Measurements from ENCODE around the gene PLXNA4.

Gene PLXNA4

DNA sequence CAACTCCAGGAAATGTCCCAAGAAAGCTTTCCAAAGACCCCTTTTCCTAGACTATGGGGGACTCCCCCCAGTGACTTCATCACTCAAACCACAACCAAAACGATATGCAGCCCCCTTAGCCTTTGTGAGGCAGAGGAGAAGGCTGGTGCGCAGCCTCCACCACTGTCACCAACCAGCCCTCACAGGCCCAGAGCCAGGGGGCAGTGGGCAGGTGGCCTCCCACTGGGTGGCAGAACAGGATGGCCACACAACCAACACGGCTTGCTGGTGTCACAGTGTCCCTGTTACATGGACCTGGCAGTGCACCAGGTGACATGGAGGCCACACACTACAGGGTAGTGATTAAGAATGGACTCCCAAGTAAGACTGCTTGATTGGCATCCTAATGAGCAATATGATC, 172.0 kb downstream of the PLXNA4 start:
- in situ Hi-C loops (cut with HindIII; ENCODE audit: low pct_ligation_motif_present, low sequenced_read_pairs): no loop called here
- no peaks in the 10 kb centered on the region for H3K36me3 ChIP-seq (replicated peaks)
- no peak overlapping the region for H3K4me3 ChIP-seq (ENCODE audit: low read depth, low read length)
- TF ChIP-seq, protein P1, sequence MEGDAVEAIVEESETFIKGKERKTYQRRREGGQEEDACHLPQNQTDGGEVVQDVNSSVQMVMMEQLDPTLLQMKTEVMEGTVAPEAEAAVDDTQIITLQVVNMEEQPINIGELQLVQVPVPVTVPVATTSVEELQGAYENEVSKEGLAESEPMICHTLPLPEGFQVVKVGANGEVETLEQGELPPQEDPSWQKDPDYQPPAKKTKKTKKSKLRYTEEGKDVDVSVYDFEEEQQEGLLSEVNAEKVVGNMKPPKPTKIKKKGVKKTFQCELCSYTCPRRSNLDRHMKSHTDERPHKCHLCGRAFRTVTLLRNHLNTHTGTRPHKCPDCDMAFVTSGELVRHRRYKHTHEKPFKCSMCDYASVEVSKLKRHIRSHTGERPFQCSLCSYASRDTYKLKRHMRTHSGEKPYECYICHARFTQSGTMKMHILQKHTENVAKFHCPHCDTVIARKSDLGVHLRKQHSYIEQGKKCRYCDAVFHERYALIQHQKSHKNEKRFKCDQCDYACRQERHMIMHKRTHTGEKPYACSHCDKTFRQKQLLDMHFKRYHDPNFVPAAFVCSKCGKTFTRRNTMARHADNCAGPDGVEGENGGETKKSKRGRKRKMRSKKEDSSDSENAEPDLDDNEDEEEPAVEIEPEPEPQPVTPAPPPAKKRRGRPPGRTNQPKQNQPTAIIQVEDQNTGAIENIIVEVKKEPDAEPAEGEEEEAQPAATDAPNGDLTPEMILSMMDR (IDR thresholded peaks at IDR 0.05; ENCODE audit: low read depth, low read length, missing control alignments): no peak
- no peak for DNase-seq
- no peak overlapping the region for H3K27ac ChIP-seq
- no peaks in the 10 kb centered on the region for H3K27me3 ChIP-seq (replicated peaks)

DNA sequence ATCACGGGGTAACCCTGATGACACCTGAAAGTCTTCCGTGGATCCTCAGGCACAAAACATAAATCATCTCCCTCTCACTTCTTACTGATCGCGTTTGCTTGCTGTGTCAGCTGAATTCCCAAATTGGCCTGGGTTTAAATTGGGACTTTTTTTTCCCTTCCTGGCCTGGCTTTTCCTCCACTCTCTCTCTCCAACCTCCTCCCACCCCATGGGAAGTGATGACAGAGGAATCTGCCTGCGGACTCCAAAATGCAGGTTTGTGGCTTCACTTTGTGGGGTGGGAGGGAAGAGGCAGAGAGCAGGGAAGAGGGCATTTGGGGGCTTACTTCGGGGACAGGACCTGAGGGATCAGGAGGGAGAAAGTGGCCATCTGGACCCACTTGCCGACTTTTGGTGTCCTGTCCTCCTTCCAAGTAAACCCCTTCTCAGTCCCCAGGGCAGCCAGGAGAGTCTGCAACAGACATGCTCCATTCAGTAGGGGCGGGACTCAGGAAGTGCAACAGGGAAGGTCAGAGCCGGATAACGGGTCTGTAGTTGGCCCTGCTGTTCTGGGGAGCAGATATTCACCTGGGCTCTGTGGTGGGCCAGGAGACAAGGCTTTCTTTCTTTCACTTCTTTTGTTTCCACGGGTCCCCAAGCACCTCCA, 172.7 kb downstream of the PLXNA4 start:
- no peaks in the 10 kb centered on the region for H3K27me3 ChIP-seq (replicated peaks)
- H3K27ac ChIP-seq: no peak overlapping the region
- TF ChIP-seq, protein P1 (IDR thresholded peaks at IDR 0.05; ENCODE audit: low read depth, low read length, missing control alignments): no peak
- no peaks in the 10 kb centered on the region for H3K36me3 ChIP-seq (replicated peaks)
- in situ Hi-C loops (cut with HindIII; ENCODE audit: low pct_ligation_motif_present, low sequenced_read_pairs): no loop called here
- H3K4me3 ChIP-seq (ENCODE audit: low read depth, low read length): no peak overlapping the region
- no peak for DNase-seq

DNA sequence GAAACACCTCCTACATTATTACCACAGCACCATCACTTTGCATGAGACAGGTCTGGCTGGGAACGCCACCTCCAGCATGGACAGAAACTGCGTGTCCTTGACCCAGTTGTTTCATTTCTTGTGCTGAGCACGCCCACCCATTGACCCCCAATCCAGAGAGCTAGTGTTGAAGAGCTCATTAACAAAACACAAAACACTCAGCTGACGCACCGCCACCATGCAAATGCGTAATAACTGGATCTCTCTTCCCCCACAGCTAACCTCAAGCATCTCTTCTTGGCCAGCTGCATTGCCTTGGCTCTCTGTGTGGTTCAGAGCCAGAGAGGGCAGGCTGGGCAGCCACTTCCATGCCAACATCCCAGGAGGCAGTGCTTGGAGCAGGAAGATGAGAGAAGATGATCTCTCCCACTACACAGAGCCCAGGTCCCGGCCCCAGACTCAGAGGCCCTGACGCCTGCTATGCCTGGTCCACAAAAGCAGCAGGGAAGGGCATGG, 173.5 kb downstream of the PLXNA4 start:
- Histone ChIP-seq H3K27ac (no peak overlapping the region), H3K4me3 (ENCODE audit: low read depth, low read length) (no peak overlapping the region), H3K27me3 (replicated peaks) (no peaks in the 10 kb centered on the region), H3K36me3 (replicated peaks) (no peaks in the 10 kb centered on the region)
- DNase-seq: no peak
- in situ Hi-C loops (cut with HindIII; ENCODE audit: low pct_ligation_motif_present, low sequenced_read_pairs): no loop called here
- TF ChIP-seq, protein P1 (IDR thresholded peaks at IDR 0.05; ENCODE audit: low read depth, low read length, missing control alignments): no peak

DNA sequence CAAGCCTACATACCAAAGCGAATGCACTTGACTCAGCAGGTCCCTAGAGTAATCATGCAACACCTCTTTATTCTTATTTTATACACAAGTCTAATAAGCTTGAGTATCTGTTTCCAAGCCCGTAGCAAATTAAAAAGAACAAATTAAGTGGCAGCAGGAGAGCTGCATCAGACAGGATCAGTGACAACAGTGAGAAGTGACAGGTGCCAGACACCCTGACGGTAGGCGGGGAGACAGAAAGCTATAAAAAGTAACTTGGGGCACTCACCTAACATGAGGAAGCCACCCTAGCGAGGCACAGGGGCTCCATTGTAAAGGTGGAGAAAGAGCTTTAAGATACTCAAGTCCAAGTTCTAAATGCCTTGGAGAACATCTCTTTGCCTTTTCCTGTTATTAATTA, 174.2 kb downstream of the PLXNA4 start:
- H3K27ac ChIP-seq: no peak overlapping the region
- H3K36me3 ChIP-seq (replicated peaks): no peaks in the 10 kb centered on the region
- H3K27me3 ChIP-seq (replicated peaks): no peaks in the 10 kb centered on the region
- TF ChIP-seq, protein P1 (IDR thresholded peaks at IDR 0.05; ENCODE audit: low read depth, low read length, missing control alignments): no peak
- no peak overlapping the region for H3K4me3 ChIP-seq (ENCODE audit: low read depth, low read length)
- no peak for DNase-seq
- in situ Hi-C loops (cut with HindIII; ENCODE audit: low pct_ligation_motif_present, low sequenced_read_pairs): no loop called here

DNA sequence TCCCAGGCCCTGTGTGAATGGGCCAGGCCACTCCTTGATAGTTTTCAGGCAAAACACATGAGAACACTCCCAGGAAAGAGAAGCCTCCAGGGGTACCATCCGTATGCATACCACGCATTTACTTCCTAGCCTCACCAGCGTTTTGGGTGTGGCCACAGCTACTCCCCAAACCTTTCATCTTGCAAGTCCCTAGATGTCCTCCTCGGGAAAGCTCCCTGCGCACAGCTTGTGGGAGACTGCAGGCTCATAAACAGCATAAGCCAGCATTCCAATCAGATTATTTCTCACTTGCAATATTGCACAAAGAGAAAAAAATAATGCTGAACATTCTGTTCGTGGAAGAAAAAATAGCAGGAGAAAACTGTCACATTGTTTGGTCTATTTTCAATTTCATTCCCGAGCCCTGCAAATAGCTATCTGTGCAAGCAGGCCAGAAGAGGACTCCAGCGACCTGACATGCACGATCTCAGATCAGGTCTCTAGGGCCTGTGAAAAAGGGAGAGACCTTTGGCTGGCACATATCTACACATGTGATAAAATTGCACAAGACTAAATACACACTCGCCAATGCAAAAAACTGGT, 175.6 kb downstream of the PLXNA4 start:
- in situ Hi-C loops (cut with HindIII; ENCODE audit: low pct_ligation_motif_present, low sequenced_read_pairs): no loop called here
- no peaks in the 10 kb centered on the region for H3K27me3 ChIP-seq (replicated peaks)

More for the DNA sequence above, 175.6 kb downstream of the PLXNA4 start:
- TF ChIP-seq, protein P1 (IDR thresholded peaks at IDR 0.05; ENCODE audit: low read depth, low read length, missing control alignments): no peak
- no peaks in the 10 kb centered on the region for H3K36me3 ChIP-seq (replicated peaks)
- no peak for DNase-seq
- no peak overlapping the region for H3K27ac ChIP-seq
- H3K4me3 ChIP-seq (ENCODE audit: low read depth, low read length): no peak overlapping the region

Measured in brain microvascular endothelial cell (primary cell).